Stimulated activated CD4-positive, alpha-beta T cell treated with anti-CD3 and anti-CD28 coated beads, TNF-alpha, amount 100 ng/mL, for 4 hours (primary cell): Measurements from ENCODE around the gene KIRREL3.

Experiments
- DNase-seq, 3 experiments: peaks; one replicate each; pipeline ENCODE4 v3.0.0-alpha.2; 2020; ENCODE audit warnings: low read depth in 3 of 3

The KIRREL3 gene

GRCh38 chr11:126534141-126534805 is 466.3 kb downstream of the KIRREL3 start:
- DNase-seq: no peak

DNA sequence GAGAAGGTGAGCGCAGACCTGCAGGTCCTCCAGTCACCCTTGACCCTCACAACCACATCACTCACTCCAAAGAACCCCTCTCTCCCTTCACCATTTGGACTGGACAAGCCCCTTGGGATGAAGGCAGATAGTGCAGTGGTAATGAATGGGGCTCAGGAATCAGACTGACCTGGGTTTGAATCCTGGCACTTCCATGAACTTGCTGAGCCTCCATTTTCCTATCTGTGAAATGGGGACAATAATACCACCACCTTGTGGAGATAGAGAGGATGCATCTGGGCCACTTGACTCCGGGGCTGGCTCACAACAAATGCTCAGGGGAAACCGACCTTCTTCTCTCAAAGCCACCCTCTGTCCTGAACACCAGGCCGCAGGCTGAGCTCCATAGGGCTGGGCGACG is 467.0 kb downstream of the KIRREL3 start:
- DNase-seq: no peak

- no peak for DNase-seq
Observed at GRCh38 chr11:126530416-126530815, 470.2 kb downstream of the KIRREL3 start.

DNA sequence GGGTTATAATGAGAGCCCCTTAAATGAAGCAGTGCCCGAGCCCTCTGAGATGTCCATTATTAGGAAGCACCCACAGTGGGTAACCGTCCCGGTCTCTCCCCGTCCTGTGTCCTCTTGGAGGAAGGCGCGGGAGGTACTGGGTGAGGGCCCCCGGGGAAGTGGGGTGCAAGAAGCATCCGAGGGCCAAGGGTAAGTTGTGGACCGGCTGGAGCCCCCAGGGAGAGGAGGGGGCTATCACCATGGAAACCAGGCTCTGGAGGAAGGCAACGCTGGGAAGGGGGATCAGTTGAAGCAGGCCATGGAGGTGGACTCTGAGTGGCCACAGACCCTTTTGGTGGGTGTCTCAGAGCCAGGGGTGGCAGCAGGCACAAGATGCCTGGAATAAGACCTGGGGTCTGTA is 471.5 kb downstream of the KIRREL3 start:
- DNase-seq: no peak

- no peak for DNase-seq
Observed at GRCh38 chr11:126528075-126528474, 472.5 kb downstream of the KIRREL3 start.

DNA sequence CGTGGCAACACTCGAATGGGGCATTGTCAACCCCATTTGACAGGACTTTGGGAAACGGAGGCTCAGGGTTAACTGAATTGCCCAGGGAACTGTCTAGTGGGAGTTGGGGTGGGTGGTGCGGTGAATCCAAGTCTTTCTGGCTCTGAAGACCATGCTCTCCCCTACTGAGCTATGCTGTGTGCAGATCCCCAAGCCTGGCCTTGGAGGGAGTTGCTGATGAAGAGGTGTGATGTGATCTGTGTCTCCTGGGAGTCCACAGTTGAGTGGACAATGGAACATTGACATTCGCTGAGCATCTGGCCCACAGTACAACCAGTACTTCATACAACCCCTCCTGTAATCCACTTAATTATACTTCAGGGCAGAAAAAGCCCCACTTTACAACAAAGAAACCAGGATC is 472.9 kb downstream of the KIRREL3 start:
- no peak for DNase-seq

GRCh38 chr11:126526471-126526870 is 474.1 kb downstream of the KIRREL3 start:
- DNase-seq: no peak

- no peak for DNase-seq
Observed at GRCh38 chr11:126525702-126526101, 474.9 kb downstream of the KIRREL3 start.

DNA sequence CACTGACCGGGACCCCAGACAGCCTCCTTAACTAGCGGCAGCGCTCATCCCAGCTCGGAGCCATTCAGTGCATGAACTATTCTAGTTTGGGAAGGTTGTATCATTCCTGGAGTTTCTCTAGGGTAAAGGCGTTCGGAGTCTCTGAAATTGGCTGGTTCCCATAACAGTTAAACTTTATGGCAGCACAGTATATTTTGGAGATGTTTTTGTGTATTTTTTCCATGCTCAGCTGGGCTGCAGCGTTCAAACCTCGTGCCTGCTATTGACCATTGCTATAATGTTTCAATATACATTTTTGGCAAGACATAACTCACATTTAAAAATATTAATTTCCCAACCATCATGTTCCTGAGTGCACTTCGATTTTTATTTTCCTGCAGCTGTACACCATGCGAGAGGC is 475.4 kb downstream of the KIRREL3 start:
- DNase-seq: no peak

DNA sequence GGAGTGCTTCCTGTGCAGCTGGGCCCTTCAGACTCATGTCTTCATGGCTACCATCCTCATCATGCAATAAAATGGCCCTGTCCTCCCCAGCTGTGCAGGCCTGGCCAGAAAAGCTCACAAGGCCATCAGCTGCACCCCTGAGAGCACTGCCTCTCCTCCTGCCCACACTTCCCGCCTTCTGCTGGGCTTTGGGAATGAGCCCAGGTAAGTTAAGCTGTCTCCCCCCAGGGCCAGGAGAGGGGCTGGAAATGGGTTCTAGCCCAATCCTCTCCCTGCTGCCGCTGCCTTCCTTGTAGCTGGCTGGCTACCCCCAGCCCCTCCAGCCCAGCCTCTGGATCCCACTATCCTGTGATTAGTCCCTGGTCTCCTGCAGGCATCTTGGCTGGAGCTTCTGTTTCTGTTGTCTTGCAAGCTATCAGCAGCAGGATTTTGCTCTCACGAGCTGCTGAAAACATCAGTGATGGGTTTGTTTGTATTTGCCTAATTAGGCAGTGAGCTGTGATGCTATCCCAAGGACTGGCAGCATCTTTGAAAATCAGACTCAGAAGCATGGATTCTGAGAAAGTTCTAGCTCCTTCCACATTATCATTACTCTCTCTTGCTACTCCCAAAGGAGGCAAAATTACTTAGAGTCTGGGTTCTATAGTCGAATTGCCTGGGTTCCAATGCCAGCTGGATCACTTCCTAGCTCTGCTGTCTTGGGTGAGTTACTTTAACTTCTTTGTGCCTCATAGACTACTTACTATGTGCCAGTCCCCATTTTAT is 476.9 kb downstream of the KIRREL3 start:
- DNase-seq: no peak

- DNase-seq: no peak
Observed at GRCh38 chr11:126522606-126523005, 478.0 kb downstream of the KIRREL3 start.

- DNase-seq: no peak
Observed at GRCh38 chr11:126522152-126522551, 478.4 kb downstream of the KIRREL3 start.

DNA sequence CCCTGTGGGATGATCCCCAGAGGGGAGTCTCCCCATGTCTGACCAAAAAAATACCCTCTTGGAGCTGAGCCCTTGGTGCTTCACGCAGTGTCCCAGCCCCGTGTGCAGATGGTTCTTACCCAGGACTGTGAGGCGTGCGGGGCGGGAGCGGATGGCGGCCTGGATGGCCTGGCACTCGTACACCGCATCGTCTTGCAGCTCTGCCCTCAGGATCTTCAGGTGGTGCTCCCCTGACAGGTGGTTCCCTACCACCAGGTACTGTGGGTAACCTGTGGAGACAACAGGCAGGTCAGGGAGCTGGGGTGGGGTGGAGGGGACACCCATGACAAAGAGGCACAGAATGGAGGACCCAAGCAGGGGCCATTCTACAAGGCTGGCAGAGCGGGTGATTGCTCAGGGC is 479.4 kb downstream of the KIRREL3 start:
- no peak for DNase-seq

DNA sequence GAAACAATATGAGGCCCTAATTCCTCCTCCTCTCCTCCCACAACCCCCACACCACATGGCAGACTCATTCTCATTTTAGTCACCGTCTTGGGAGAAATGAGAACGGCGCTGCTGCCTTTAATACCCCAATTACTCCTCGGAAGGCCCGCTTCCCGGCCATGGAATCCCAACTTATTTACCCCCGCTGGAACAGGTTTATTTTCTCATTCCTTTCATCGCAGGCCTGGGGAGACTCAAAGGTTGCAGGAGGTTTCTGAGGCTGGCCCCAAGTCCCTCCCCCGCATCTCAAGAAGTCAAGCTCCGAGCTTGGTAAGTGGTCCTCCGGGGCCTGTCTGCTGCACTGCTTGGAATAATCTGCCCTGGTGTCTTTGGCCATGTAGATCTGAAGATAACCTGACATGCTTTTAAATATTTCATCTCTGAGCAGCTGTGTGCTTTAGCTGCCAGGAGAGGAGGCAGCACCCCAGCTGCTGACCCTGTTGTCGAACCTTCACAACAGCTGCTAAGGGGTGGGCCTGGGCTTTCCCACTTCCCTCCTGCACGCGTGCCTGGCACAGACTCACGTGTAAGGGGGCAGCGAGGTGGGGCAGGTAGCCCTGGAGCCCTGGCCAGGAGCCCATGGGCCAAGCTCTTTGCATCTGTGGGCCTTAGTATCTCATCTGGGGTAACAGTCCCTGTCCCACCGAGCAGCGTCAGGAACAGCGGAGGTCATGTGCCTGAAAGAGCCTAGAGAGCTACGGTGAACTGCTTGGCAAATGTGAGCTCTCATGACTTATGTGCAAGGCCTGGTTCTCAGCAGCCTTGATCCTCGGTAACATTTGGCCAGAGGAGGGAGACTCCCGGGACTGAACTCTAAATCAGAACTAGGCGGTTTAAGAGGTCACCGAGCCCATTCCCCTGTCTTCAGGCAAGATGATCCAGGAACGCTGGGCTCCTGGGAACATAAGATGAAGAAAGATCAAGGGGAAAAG is 480.5 kb downstream of the KIRREL3 start:
- no peak for DNase-seq

GRCh38 chr11:126518972-126519690 is 481.4 kb downstream of the KIRREL3 start:
- DNase-seq: no peak

DNA sequence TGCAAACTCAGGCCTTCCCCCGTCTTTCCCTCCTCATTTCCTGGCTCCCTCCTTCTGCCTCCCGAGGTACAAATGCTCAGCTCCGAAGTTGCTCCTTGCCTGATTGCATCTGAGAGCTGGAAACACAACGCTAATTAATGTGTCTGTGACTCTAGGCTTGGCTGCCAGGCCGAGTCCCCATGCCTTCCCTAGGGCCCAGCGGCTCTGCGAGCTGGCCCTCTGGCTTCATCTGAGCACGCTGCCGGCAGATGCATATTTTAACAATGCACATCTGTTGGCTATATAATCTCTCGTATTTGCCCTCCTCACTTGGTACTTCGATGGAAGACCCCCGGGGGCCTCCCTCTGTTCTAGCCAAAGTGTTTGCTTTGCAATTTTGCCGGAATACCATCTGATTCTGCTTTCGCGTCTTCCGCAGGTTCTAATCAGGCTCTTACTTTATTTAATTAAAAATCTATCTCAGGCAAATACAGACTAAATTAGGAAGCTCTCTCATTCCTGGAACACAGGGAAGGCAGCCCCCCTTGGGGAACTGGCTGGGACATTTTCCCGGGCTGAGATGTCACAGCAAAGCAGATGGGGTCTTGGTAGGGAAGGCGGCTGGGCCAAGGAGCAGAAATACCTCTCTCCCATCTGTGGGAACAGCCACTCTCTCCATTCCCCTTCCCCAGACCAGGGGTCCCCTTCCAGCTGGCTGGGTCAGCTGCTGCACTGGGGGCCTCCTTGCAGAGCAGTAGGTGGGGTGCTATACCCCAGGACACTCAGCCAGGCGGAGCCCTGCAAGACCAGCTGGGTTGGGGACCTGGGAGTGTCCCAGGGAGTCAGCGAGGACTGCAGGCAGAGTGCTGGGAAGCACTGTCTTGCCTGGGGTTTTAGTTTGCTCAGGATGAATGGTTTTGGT is 482.2 kb downstream of the KIRREL3 start:
- DNase-seq: no peak

DNA sequence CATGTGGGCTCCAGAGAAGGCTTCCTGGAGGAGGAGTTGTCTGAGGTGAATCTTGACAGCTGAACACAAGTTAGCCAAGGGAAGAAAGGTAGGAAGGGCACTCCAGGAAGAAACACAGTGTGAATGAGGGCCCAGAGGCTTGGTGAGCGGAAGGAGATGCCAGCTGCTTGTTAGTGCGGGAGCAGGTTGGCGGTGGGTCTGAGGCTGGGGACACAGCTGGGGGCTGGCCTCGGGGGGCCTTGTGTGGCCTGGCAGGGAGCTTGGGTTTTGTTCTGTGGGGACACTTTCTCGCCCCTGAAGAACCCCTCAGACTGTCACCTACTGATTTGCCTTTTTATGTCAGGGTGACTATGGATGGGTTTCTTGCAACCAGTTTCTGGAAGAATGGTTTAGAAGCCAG is 485.1 kb downstream of the KIRREL3 start:
- DNase-seq: no peak

GRCh38 chr11:126514061-126514693 is 486.4 kb downstream of the KIRREL3 start:
- no peak for DNase-seq

DNA sequence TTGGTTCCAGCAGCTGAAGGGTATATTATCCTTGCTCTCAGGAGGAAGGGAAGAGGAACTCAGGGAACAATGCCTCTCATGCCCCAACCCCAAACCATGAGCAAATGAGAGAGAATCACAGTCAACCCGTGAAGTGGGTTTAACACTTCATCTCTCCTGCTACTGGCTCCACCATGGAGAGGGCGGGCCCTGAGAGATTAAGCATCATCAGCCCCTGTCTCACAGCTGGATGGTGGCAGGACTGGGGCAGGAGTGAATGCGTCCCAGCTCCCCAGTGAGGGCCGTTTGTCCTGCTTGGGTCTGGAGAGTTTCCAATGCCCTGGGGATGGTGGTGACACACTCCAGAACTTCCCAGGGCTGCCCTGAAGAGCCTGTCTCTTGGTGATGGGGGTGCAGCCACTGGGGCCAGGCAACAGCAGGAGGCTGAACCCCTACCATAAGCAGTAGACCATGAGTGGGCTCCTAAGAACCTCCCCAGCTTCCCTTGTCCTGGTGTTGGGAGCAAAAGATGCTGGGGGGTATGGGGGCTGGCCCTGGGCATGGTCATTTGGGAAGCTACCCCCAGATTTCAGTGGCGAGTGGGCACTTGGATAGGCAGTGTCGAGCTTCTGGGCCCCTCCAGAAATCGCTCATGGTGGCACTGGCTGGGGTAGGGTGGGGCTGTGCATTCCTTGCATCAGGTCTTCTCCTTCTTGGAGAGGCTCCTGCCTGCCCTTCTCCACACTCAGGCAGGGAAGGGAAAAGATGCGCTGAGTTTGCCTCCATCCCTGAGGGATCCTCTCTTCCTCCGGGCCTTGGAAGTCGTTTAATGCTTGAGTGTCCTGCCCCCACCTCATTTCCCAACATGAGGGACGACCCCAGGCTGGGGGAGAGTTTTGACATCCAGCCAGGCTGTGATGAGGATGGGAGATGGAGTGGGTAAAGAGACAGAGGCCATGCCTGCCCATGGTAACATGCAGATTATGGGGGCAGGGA is 487.5 kb downstream of the KIRREL3 start:
- no peak for DNase-seq
